Measurements from ENCODE around the gene PRSS38.

DNA sequence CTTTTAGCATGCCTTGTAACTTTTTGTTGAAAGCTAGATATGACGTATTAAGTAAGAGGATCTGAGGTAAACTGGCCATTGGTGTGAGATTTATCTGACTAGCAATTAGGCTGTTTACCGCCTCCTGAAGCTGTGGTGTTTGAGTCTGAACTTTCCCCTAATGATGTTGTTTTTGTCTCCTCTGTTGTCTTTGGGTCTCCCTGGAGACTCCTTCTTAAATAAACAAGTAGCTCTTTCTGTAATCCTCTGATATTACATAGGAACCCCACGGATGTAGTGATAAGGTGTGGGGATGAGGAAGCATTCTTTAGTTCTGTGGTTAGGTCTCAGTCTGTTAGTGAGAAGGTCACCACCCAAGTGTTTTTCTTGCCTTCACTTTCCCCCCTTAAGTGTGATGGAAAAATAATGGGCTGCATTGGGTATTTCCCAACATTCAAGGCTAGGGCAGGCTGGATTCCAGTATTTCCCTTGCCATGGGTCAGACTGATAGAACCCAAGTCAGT lies 33.0 kb downstream of the PRSS38 start:
- no peak for TF ChIP-seq CTCF (optimal IDR thresholded peaks at IDR 0.05 in 1 of 3, IDR thresholded peaks at IDR 0.05 in 1 of 3, conservative IDR thresholded peaks at IDR 0.05 in 1 of 3; ENCODE audit: extremely low read depth in 1 of 3, insufficient read depth in 2 of 3, low read length in 3 of 3)
- no peak for TF ChIP-seq EZH2 (IDR thresholded peaks at IDR 0.05; ENCODE audit: low read length)
